OCI-LY1 (cell line): ENCODE data around the gene ST3GAL3.

Source experiments
- H2AFZ ChIP-seq: fragments of 200-600 bp; sonication (generic), shearing (Covaris generic); 2 replicates; pipeline ENCODE4 v1.6.0; 2014; ENCODE audit warnings: antibody characterized with exemption, mild to moderate bottlenecking, low read length
- H3F3A ChIP-seq: fragments of 200-600 bp; sonication (generic), shearing (Covaris generic); 2 replicates; pipeline ENCODE4 v1.6.0; 2014; ENCODE audit warnings: mild to moderate bottlenecking, antibody characterized with exemption, low read length, moderate library complexity; ENCODE audit not compliant: insufficient read depth
- H3K27ac ChIP-seq: fragments of 200-600 bp; sonication (generic); 2 replicates; pipeline ENCODE4 v1.5.1; 2014; ENCODE audit warnings: low read length, mixed run types, mild to moderate bottlenecking, low read depth; ENCODE audit not compliant: poor library complexity, severe bottlenecking
- H3K27me3 ChIP-seq: fragments of 200-600 bp; sonication (generic); 2 replicates; pipeline ENCODE4 v1.6.0; 2014; ENCODE audit warnings: antibody characterized with exemption, mild to moderate bottlenecking, low read length, moderate library complexity; ENCODE audit not compliant: insufficient read depth
- H3K36me3 ChIP-seq: fragments of 200-600 bp; sonication (generic); 2 replicates; pipeline ENCODE4 v1.6.1; 2014; ENCODE audit warnings: mild to moderate bottlenecking, antibody characterized with exemption, low read length, moderate library complexity, mixed read lengths; ENCODE audit not compliant: insufficient read depth
- H3K4me1 ChIP-seq: fragments of 200-600 bp; sonication (generic); 2 replicates; pipeline ENCODE4 v1.5.1; 2014; ENCODE audit warnings: mild to moderate bottlenecking, low read length, moderate library complexity; ENCODE audit not compliant: insufficient read depth, severe bottlenecking
- H3K4me2 ChIP-seq: fragments of 200-600 bp; sonication (generic), shearing (Covaris generic); 2 replicates; pipeline ENCODE4 v1.6.1; 2014; ENCODE audit warnings: low read length
- H3K4me3 ChIP-seq: fragments of 200-600 bp; sonication (generic); 2 replicates; pipeline ENCODE4 v1.5.1; 2014; ENCODE audit warnings: low read length, low read depth, mild to moderate bottlenecking, mixed read lengths; ENCODE audit not compliant: poor library complexity, severe bottlenecking
- H3K79me2 ChIP-seq: fragments of 200-600 bp; shearing (Covaris generic); 2 replicates; pipeline ENCODE4 v1.6.1; 2016; ENCODE audit warnings: mixed run types, low read length, mixed read lengths; ENCODE audit not compliant: insufficient read depth
- H3K9ac ChIP-seq: fragments of 200-600 bp; sonication (generic), shearing (Covaris generic); 2 replicates; pipeline ENCODE4 v1.6.1; 2014; ENCODE audit warnings: mild to moderate bottlenecking, low read length, mixed read lengths
- H3K9me2 ChIP-seq: fragments of 200-600 bp; sonication (generic), shearing (Covaris generic); 2 replicates; pipeline ENCODE4 v1.6.1; 2014; ENCODE audit warnings: low read depth, mild to moderate bottlenecking, low read length, mixed read lengths
- H3K9me3 ChIP-seq: fragments of 200-600 bp; shearing (Covaris generic); 2 replicates; pipeline ENCODE4 v1.6.1; 2014; ENCODE audit warnings: low read length, mixed read lengths
- H4K20me1 ChIP-seq: fragments of 200-600 bp; sonication (generic), shearing (Covaris generic); 2 replicates; pipeline ENCODE4 v1.6.0; 2016; ENCODE audit warnings: mild to moderate bottlenecking, low read length; ENCODE audit not compliant: insufficient read depth
- CTCF ChIP-seq: fragments of 200-600 bp; sonication (generic), shearing (Covaris generic); IDR thresholded peaks from 2 replicates; pipeline ENCODE4 v1.5.1; 2017; ENCODE audit warnings: mild to moderate bottlenecking, antibody characterized with exemption, low read length, moderate library complexity, mixed read lengths
- EZH2 ChIP-seq: fragments of 200-600 bp; sonication (generic), shearing (Covaris generic); IDR thresholded peaks from 2 replicates; pipeline ENCODE4 v1.8.0; 2017; ENCODE audit warnings: borderline replicate concordance, mixed run types, mild to moderate bottlenecking, antibody characterized with exemption, low read length, moderate library complexity, mixed read lengths

The ST3GAL3 gene

GRCh38 chr1:43779805-43780403, 72.6 kb downstream of the ST3GAL3 start:
- Histone ChIP-seq H3K4me3 (no peak overlapping the region), H3K9ac (no peak overlapping the region), H3K36me3 (peaks cover 23% of the 10 kb centered on the region), H3K27ac (no peak overlapping the region), H3K79me2 (no peaks in the 10 kb centered on the region), H3K9me2 (no peaks in the 10 kb centered on the region), H3K4me1 (no peaks in the 10 kb centered on the region), H3K9me3 (peaks cover 14% of the 10 kb centered on the region), H3K27me3 (no peaks in the 10 kb centered on the region), H4K20me1 (no peaks in the 10 kb centered on the region), H3K4me2 (no peak overlapping the region), H2AFZ (no peak overlapping the region), H3F3A (no peaks in the 10 kb centered on the region)
- TF ChIP-seq EZH2 (no peak), CTCF (no peak)

- peaks cover 14% of the 10 kb centered on the region for H3K9me3 ChIP-seq
- no peaks in the 10 kb centered on the region for H3K79me2 ChIP-seq
- no peaks in the 10 kb centered on the region for H3K9me2 ChIP-seq
- no peaks in the 10 kb centered on the region for H4K20me1 ChIP-seq
- H3K9ac ChIP-seq: no peak overlapping the region
- no peaks in the 10 kb centered on the region for H3K27me3 ChIP-seq
- H3K4me1 ChIP-seq: no peaks in the 10 kb centered on the region
- H3K36me3 ChIP-seq: peaks cover 15% of the 10 kb centered on the region
- no peak for TF ChIP-seq CTCF
- no peak for TF ChIP-seq EZH2
- H2AFZ ChIP-seq: no peak overlapping the region
- no peak overlapping the region for H3K4me2 ChIP-seq
- no peak overlapping the region for H3K27ac ChIP-seq
- H3K4me3 ChIP-seq: no peak overlapping the region
- H3F3A ChIP-seq: no peaks in the 10 kb centered on the region
Measured at GRCh38 chr1:43781574-43781973, 74.2 kb downstream of the ST3GAL3 start.

GRCh38 chr1:43783096-43783670, 75.8 kb downstream of the ST3GAL3 start:
- Histone ChIP-seq H3K9me2 (no peaks in the 10 kb centered on the region), H3K4me3 (no peak overlapping the region), H3K27ac (no peak overlapping the region), H3K36me3 (peaks cover 8% of the 10 kb centered on the region), H3K79me2 (no peaks in the 10 kb centered on the region), H3F3A (no peaks in the 10 kb centered on the region), H4K20me1 (no peaks in the 10 kb centered on the region), H3K9me3 (peaks cover 10% of the 10 kb centered on the region; the same call in 1 of the 2 replicates), H3K4me2 (no peak overlapping the region), H3K4me1 (no peaks in the 10 kb centered on the region), H3K27me3 (no peaks in the 10 kb centered on the region), H3K9ac (no peak overlapping the region), H2AFZ (no peak overlapping the region)
- no peak for TF ChIP-seq CTCF
- TF ChIP-seq EZH2: no peak
